GM12878 (cell line): Measurements from ENCODE around the gene C1orf210. TPM values are rescaled to one million over a fixed set of nuclear protein-coding genes. Genes with fewer than 3 reads are reported as not detected.

ENCODE experiments used
- ATAC-seq: fragments of 200-7000 bp; cut with Tn5 transposase; 3 replicates; pipeline ENCODE4 v1.9.1; 2020; ENCODE audit warnings: mild to moderate bottlenecking, moderate library complexity
- BruUV-seq: library from RNA; stranded (reverse); fragments of 400-500 nt; replicated peaks from 2 replicates; lab custom pipeline; 2021; lab: Mats Ljungman, UMichigan
- CTCF ChIA-PET: fragments of 300-600 bp; sonication (Branson Sonifier 250); formaldehyde crosslinking; extraction: SDS; loops from one replicate; lab custom pipeline; 2021; ENCODE audit warnings: inconsistent platforms; lab: Yijun Ruan, JAX
- POLR2A ChIA-PET: fragments of 350-600 bp; formaldehyde crosslinking; extraction: SDS; loops from one replicate; lab custom pipeline; 2021; ENCODE audit warnings: inconsistent platforms; lab: Charles Lee
- RAD21 ChIA-PET: fragments of 300-600 bp; sonication (Branson Sonifier 250); formaldehyde crosslinking; loops from one replicate; lab custom pipeline; 2023; ENCODE audit warnings: antibody characterized with exemption; ENCODE audit not compliant: unreplicated experiment; lab: Charles Lee
- SMC1A ChIA-PET: fragments of 300-600 bp; sonication (Branson Sonifier 250); formaldehyde crosslinking; loops from one replicate; lab custom pipeline; 2023; ENCODE audit not compliant: unreplicated experiment, uncharacterized antibody; lab: Charles Lee
- DNase-seq: peaks from one replicate; pipeline ENCODE4 v3.0.0-alpha.2; 2011; ENCODE audit warnings: low read depth, low spot score
- FAIRE-seq: peaks from 3 replicates; lab custom pipeline; 2011; peaks lifted over from hg19 to GRCh38; lab: Jason Lieb, UNC
- H2AFZ ChIP-seq: 2 replicates; pipeline ENCODE4 v1.6.0; 2011; ENCODE audit warnings: low read depth, low read length, control low read depth; ENCODE audit not compliant: control insufficient read depth
- H3K27ac ChIP-seq: 2 replicates; pipeline ENCODE4 v1.5.1; 2011; ENCODE audit warnings: control low read depth; ENCODE audit not compliant: control insufficient read depth, insufficient read depth
- H3K27me3 ChIP-seq, 2 experiments: replicated peaks in 1 of 2; 2 replicates each; pipeline versions ENCODE4 v1.6.0 to v1.6.1; 2011; ENCODE audit warnings: low read length in 1 of 2; ENCODE audit not compliant: control insufficient read depth in 2 of 2, insufficient read depth in 2 of 2
- H3K36me3 ChIP-seq, 2 experiments: 2 replicates each; pipeline ENCODE4 v1.5.1; 2011; ENCODE audit warnings: low read length in 1 of 2; ENCODE audit not compliant: control insufficient read depth in 2 of 2, insufficient read depth in 2 of 2
- H3K4me1 ChIP-seq: 2 replicates; pipeline ENCODE4 v1.6.1; 2011; ENCODE audit warnings: mild to moderate bottlenecking, low read length, moderate library complexity, mixed read lengths; ENCODE audit not compliant: control insufficient read depth, insufficient read depth
- H3K4me2 ChIP-seq: 2 replicates; pipeline ENCODE4 v1.6.0; 2011; ENCODE audit warnings: control low read depth; ENCODE audit not compliant: control insufficient read depth, insufficient read depth
- H3K4me3 ChIP-seq: fragments of 200-600 bp; sonication (generic); 2 replicates; pipeline ENCODE4 v1.5.1; 2016
- H3K79me2 ChIP-seq: 2 replicates; pipeline ENCODE4 v1.6.0; 2011; ENCODE audit warnings: low read length; ENCODE audit not compliant: control insufficient read depth, insufficient read depth
- H3K9ac ChIP-seq: 2 replicates; pipeline ENCODE4 v1.8.0; 2011; ENCODE audit warnings: low read length, control low read depth, mixed read lengths; ENCODE audit not compliant: control insufficient read depth, insufficient read depth
- H3K9me3 ChIP-seq: replicated peaks from 3 replicates; pipeline ENCODE4 v1.5.1; 2011; ENCODE audit warnings: mild to moderate bottlenecking, low read length; ENCODE audit not compliant: control insufficient read depth, insufficient read depth
- H4K20me1 ChIP-seq: 2 replicates; pipeline ENCODE4 v1.6.0; 2011; ENCODE audit not compliant: control insufficient read depth, insufficient read depth
- CEBPB ChIP-seq, 2 experiments: fragments of 150-350 bp in 1 of 2; IDR thresholded peaks; 2 replicates each; pipeline ENCODE4 v1.6.1; 2012 to 2014; ENCODE audit warnings: low read depth in 2 of 2, low read length in 2 of 2, borderline replicate concordance in 1 of 2, inconsistent platforms in 1 of 2
- HDAC2 ChIP-seq: fragments of 200-600 bp; sonication (generic); IDR thresholded peaks from 2 replicates; pipeline ENCODE4 v1.6.1; 2017
- HDGF ChIP-seq: fragments of 450-650 bp; IDR thresholded peaks from 2 replicates; pipeline ENCODE4 v1.6.1; 2016; ENCODE audit warnings: antibody characterized with exemption
- SUZ12 ChIP-seq: fragments of 200-600 bp; sonication (generic); IDR thresholded peaks from one replicate; pipeline ENCODE4 v1.6.1; 2018; ENCODE audit warnings: antibody characterized with exemption, mild to moderate bottlenecking; ENCODE audit not compliant: unreplicated experiment
- WGBS: methylation state at CpG from one replicate; pipeline ENCODE4 v1.1.6; 2016; ENCODE audit warnings: low lambda C conversion rate; ENCODE audit not compliant: insufficient replicate concordance, insufficient coverage; ENCODE audit errors: missing lambda C conversion rate; 5-methylcytosine and 5-hydroxymethylcytosine counted together
- in situ Hi-C: fragments of 300-500 bp; cut with MboI; formaldehyde crosslinking; loops from 9 replicates; pipeline ENCODE4 v1.14.3; 2018; ENCODE audit warnings: mixed read lengths
- intact Hi-C: fragments of 100-400 bp; cut with micrococcal nuclease; formaldehyde crosslinking; loops from one replicate; pipeline ENCODE4 v1.14.2; 2022; ENCODE audit not compliant: unreplicated experiment
- polyA plus RNA-seq, 11 experiments: library from polyadenylated mRNA; depleted of rRNA in 4 of 11; unstranded in 6 of 11; stranded (reverse) in 5 of 11; fragments of >200 nt; fragmentation: Nextera tagmentation in 4 of 11; fragmentation: Illumina TruSeq in 1 of 11; extraction: Ambion mirVana in 4 of 11; extraction: Trizol in 1 of 11; gene quantifications; 1 replicate in 1 of 11; 2 replicates in 10 of 11; pipeline versions ENCODE4 v1.2.1 to v1.2.3, GENCODE V29; 2011 to 2016; ENCODE audit warnings: inconsistent platforms in 2 of 11, missing spikeins in 2 of 11, low read depth in 1 of 11
- total RNA-seq, 4 experiments: library from RNA; depleted of rRNA in 3 of 4; stranded (reverse); fragments of >200 nt in 3 of 4; fragmentation: Illumina TruSeq in 1 of 4; extraction: Trizol in 1 of 4; gene quantifications; 2 replicates each; pipeline versions ENCODE4 v1.2.1 to v1.2.3, GENCODE V29; 2013 to 2021

The C1orf210 gene
- total and polyA plus RNA-seq, 10 of the 15 experiments (the other 5 are each of a cell fraction or from before 2014, with no cell fraction given), result 0.07 TPM; not detected in 9

DNA sequence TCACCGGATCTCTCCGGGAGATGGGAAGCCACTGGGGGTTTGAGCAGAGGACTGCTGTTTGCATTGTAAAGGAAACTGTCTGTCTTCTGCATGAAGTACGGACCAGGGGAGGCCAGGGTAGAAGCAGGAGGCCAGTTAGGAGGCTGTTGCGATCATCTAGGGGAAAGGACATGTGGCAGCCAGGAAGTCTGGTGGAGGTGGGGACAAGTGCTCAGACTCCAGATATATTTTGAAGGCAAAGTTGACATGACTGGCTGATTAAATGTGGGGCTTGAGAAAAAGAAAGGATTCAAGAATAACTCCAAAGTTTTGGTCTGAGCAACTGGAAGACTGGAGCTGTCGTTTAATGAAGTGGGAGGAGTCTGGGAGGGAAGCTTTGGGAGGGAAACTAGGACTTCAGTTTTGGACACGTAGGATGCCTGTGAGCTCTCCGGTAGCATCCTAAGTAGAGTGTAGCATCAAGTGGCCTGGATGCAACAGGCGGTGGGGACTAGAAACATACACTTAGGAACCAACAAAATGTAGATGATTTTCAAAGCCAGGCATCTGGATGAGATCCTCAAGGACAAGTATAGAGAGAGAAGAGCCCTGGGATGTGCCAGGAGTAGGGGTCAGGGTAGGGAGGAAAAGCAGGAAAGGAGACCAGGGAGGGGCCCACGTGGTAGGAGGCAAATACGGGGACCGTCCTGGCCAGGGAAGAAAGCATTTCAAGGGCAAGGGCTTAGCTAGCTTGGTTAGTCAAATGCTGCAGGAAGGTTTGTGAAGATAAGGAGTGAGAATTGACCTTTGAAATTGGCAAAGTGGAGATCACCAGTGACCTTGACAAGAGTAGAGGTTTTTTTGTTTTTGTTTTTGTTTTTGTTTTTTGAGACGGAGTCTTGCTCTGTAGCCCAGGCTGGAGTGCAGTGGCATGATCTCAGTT, 3.7 kb upstream of the C1orf210 start:
- RAD21 ChIA-PET, result interaction anchor here (1.4 kb wide), 1 partner anchor 49 kb away, joined by 4 read pairs; no protein-coding TSS in a partner anchor
- WGBS, result 52% methylated on average over 12 of the region's 12 CpGs

DNA sequence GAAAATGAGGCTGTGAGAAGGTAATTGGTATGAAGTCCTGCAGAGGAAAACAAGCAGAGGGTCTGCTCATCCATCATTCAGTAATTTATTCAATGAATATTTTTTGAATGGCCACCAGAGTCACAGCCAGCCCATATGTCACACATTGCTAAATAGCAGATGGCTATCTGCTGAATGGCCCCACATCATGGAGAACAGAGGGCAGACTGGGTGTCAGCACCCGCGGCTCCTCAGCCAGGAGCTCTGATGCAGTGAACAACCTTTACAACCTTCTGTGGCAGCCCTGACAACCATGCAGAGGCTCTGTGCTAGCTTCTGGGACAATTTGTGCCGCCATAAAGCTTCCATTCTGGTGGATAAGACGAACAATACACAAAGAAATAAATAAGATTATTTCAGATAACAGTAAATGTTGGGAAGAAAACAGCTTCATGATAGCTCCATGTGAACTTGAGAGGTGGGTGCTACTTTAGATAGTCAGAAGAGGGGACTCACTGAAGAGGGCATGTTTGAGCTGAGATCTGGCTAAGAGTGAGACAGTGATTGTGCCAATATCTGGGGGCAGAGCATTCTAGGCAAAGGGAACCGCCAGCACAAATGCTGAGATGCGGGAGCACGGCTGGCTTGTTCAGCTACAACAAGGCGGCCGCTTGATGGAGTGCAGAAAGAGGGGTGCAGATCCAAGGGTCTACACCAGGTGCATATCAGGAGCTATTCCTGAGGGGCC, 2.8 kb upstream of the C1orf210 start:
- Histone ChIP-seq H3K27me3 (no peaks in the 10 kb centered on the region; a peak in 2 of 4 replicates), H3K4me2 (no peak overlapping the region), H4K20me1 (no peaks in the 10 kb centered on the region), H3K9me3 (no peaks in the 10 kb centered on the region), H3K79me2 (no peaks in the 10 kb centered on the region), H3K36me3 (no peaks in the 10 kb centered on the region), H3K4me3 (no peak overlapping the region), H3K4me1 (no peaks in the 10 kb centered on the region), H3K9ac (no peak overlapping the region), H3K27ac (no peak overlapping the region), H2AFZ (no peak overlapping the region)
- in situ Hi-C loops (no loop called here), intact Hi-C loops (no loop called here)
- 64% methylated on average over 9 of the region's 9 CpGs for whole genome bisulfite sequencing
- RAD21 ChIA-PET, result interaction anchor here (1.4 kb wide), 1 partner anchor 48 kb away, joined by 4 read pairs; no protein-coding TSS in a partner anchor
- ATAC-seq, result no peak
- CTCF ChIA-PET, result no interaction called here
- TF ChIP-seq SUZ12, result no peak
- TF ChIP-seq HDGF, result no peak
- SMC1A ChIA-PET, result interaction anchor here (0.7 to 1.5 kb wide), 3 partner anchors 45 to 475 kb away, joined by 3 to 4 read pairs (median 3); no protein-coding TSS in a partner anchor
- no peak for DNase-seq
- POLR2A ChIA-PET, result no interaction called here
- FAIRE-seq, result no peak
- no TSS peak for BruUV-seq

More for the DNA sequence above, 3.7 kb upstream of the C1orf210 start:
- CTCF ChIA-PET, result interaction anchor here (1.1 kb wide), 1 partner anchor 27 kb away, joined by 3 read pairs; no protein-coding TSS in a partner anchor
- no peak for FAIRE-seq
- Histone ChIP-seq H3K27me3 (no peaks in the 10 kb centered on the region; a peak in 2 of 4 replicates), H2AFZ (no peak overlapping the region)
- no peak for TF ChIP-seq CEBPB (IDR thresholded peaks at IDR 0.05; ENCODE audit: borderline replicate concordance in 1 of 2, low read depth in 2 of 2, low read length in 2 of 2)
- TF ChIP-seq HDAC2, result no peak
- TF ChIP-seq, all 136 proteins: peak for 0
- H3K79me2 ChIP-seq, result no peaks in the 10 kb centered on the region
- in situ Hi-C loops (no loop called here), intact Hi-C loops (no loop called here)
- DNase-seq (no peak), ATAC-seq (no peak)
- no peak overlapping the region for H3K4me2 ChIP-seq
- H3K27ac ChIP-seq, result no peak overlapping the region
- no peak overlapping the region for H3K4me3 ChIP-seq
- SMC1A ChIA-PET, result interaction anchor here (1.5 kb wide), 1 partner anchor 46 kb away, joined by 4 read pairs; no protein-coding TSS in a partner anchor
- POLR2A ChIA-PET, result interaction anchor here (0.6 kb wide), 1 partner anchor 66 kb away, joined by 5 read pairs; no protein-coding TSS in a partner anchor
- no peaks in the 10 kb centered on the region for H3K4me1 ChIP-seq
- no TSS peak for BruUV-seq
- no peaks in the 10 kb centered on the region for H4K20me1 ChIP-seq
- H3K9ac ChIP-seq, result no peak overlapping the region
- H3K9me3 ChIP-seq, result no peaks in the 10 kb centered on the region
- no peaks in the 10 kb centered on the region for H3K36me3 ChIP-seq
